ENCODE results near the gene ASPDH.

ASPDH gene

GRCh38 chr19:50536662-50537305 is 23.1 kb upstream of the ASPDH start:
- H3K79me2 ChIP-seq (ENCODE audit: insufficient read depth, low read depth), result no peaks in the 10 kb centered on the region
- H3K4me3 ChIP-seq (IDR thresholded peaks at IDR 0.05; ENCODE audit: insufficient read depth, low read depth, low read length), result no peak overlapping the region
- no peaks in the 10 kb centered on the region for H3K4me1 ChIP-seq (ENCODE audit: low read depth, poor library complexity, severe bottlenecking)
- H2AFZ ChIP-seq (ENCODE audit: low read depth), result no peak overlapping the region
- H4K20me1 ChIP-seq (ENCODE audit: insufficient read depth), result no peaks in the 10 kb centered on the region
- H3K27me3 ChIP-seq (ENCODE audit: insufficient read depth, low read depth), result peaks cover 59% of the 10 kb centered on the region
- H3K36me3 ChIP-seq (ENCODE audit: insufficient read depth), result no peaks in the 10 kb centered on the region
- H3K27ac ChIP-seq, result no peak overlapping the region
- no peak overlapping the region for H3K9ac ChIP-seq
- TF ChIP-seq CTCF (conservative IDR thresholded peaks at IDR 0.05; ENCODE audit: low read depth, low read length), result no peak
- no peak overlapping the region for H3K4me2 ChIP-seq

- Histone ChIP-seq H3K4me2 (no peak overlapping the region), H4K20me1 (ENCODE audit: insufficient read depth) (no peaks in the 10 kb centered on the region), H3K27ac (no peak overlapping the region), H3K36me3 (ENCODE audit: insufficient read depth) (no peaks in the 10 kb centered on the region), H3K79me2 (ENCODE audit: insufficient read depth, low read depth) (no peaks in the 10 kb centered on the region), H3K4me3 (IDR thresholded peaks at IDR 0.05; ENCODE audit: insufficient read depth, low read depth, low read length) (no peak overlapping the region), H3K27me3 (ENCODE audit: insufficient read depth, low read depth) (peaks cover 52% of the 10 kb centered on the region; the same call in 1 of the 2 replicates), H3K4me1 (ENCODE audit: low read depth, poor library complexity, severe bottlenecking) (no peaks in the 10 kb centered on the region), H3K9ac (no peak overlapping the region), H2AFZ (ENCODE audit: low read depth) (no peak overlapping the region)
- no peak for TF ChIP-seq CTCF (conservative IDR thresholded peaks at IDR 0.05; ENCODE audit: low read depth, low read length)
These were observed 22.0 kb upstream of the ASPDH start for GRCh38 chr19:50535672-50536187.

GRCh38 chr19:50534478-50534877 is 20.8 kb upstream of the ASPDH start:
- H2AFZ ChIP-seq (ENCODE audit: low read depth), result no peak overlapping the region
- no peak overlapping the region for H3K4me3 ChIP-seq (IDR thresholded peaks at IDR 0.05; ENCODE audit: insufficient read depth, low read depth, low read length)
- no peak overlapping the region for H3K4me2 ChIP-seq
- no peak overlapping the region for H3K27ac ChIP-seq
- no peaks in the 10 kb centered on the region for H3K36me3 ChIP-seq (ENCODE audit: insufficient read depth)
- H3K9ac ChIP-seq, result no peak overlapping the region
- no peaks in the 10 kb centered on the region for H3K4me1 ChIP-seq (ENCODE audit: low read depth, poor library complexity, severe bottlenecking)
- TF ChIP-seq CTCF (conservative IDR thresholded peaks at IDR 0.05; ENCODE audit: low read depth, low read length), result no peak
- H3K27me3 ChIP-seq (ENCODE audit: insufficient read depth, low read depth), result peaks cover 50% of the 10 kb centered on the region; the same call in 1 of the 2 replicates
- no peaks in the 10 kb centered on the region for H4K20me1 ChIP-seq (ENCODE audit: insufficient read depth)
- no peaks in the 10 kb centered on the region for H3K79me2 ChIP-seq (ENCODE audit: insufficient read depth, low read depth)

GRCh38 chr19:50532952-50533351 is 19.2 kb upstream of the ASPDH start:
- peaks cover 64% of the 10 kb centered on the region for H3K27me3 ChIP-seq (ENCODE audit: insufficient read depth, low read depth)
- no peak for TF ChIP-seq CTCF (conservative IDR thresholded peaks at IDR 0.05; ENCODE audit: low read depth, low read length)

More at GRCh38 chr19:50532952-50533351, 19.2 kb upstream of the ASPDH start:
- H3K36me3 ChIP-seq (ENCODE audit: insufficient read depth), result no peaks in the 10 kb centered on the region
- H3K4me1 ChIP-seq (ENCODE audit: low read depth, poor library complexity, severe bottlenecking), result no peaks in the 10 kb centered on the region
- H3K9ac ChIP-seq, result no peak overlapping the region
- no peaks in the 10 kb centered on the region for H3K79me2 ChIP-seq (ENCODE audit: insufficient read depth, low read depth)
- no peak overlapping the region for H3K4me2 ChIP-seq
- H4K20me1 ChIP-seq (ENCODE audit: insufficient read depth), result no peaks in the 10 kb centered on the region
- no peak overlapping the region for H2AFZ ChIP-seq (ENCODE audit: low read depth)
- H3K27ac ChIP-seq, result no peak overlapping the region
- H3K4me3 ChIP-seq (IDR thresholded peaks at IDR 0.05; ENCODE audit: insufficient read depth, low read depth, low read length), result no peak overlapping the region
